Esophagus muscularis mucosa (tissue), 4 donors: ENCODE data around the gene GNG10. TPM values are rescaled to one million over a fixed set of nuclear protein-coding genes. Genes with fewer than 3 reads are reported as not detected.
"Not testable (repeated sequence)": the region's sequence is repeated elsewhere in the genome, so short reads cannot be mapped to it uniquely, and the experiment has no call there.

ENCODE experiments used
- DNase-seq: peaks from one replicate; pipeline ENCODE4 v3.0.0-alpha.2; 2017; ENCODE audit errors: extremely low spot score
- H3K27ac ChIP-seq, 4 donors: fragments of 200-600 bp; sonication (generic); replicated peaks in 1 of 4; 1 replicate in 3 of 4; 2 replicates in 1 of 4; pipeline ENCODE4 v1.5.1; 2016 to 2019; ENCODE audit warnings: mild to moderate bottlenecking in 1 of 4
- H3K27me3 ChIP-seq, 4 donors: fragments of 200-600 bp; sonication (generic); one replicate each; pipeline versions ENCODE4 v1.5.1 to v1.6.0; 2016 to 2019
- H3K36me3 ChIP-seq, 4 donors: fragments of 200-600 bp; sonication (generic); one replicate each; pipeline ENCODE4 v1.5.1; 2016 to 2019
- H3K4me1 ChIP-seq, 4 donors: fragments of 200-600 bp; sonication (generic); one replicate each; pipeline ENCODE4 v1.5.1; 2016 to 2019
- H3K4me3 ChIP-seq, 4 donors: fragments of 200-600 bp; sonication (generic); 1 replicate in 2 of 4; 2 replicates in 2 of 4; pipeline ENCODE4 v1.5.1; 2016 to 2019; ENCODE audit warnings: mild to moderate bottlenecking in 4 of 4, moderate library complexity in 1 of 4
- H3K9me3 ChIP-seq, 4 donors: fragments of 200-600 bp; sonication (generic); 1 replicate in 3 of 4; 2 replicates in 1 of 4; pipeline ENCODE4 v1.5.1; 2016 to 2019
- CTCF ChIP-seq, 3 experiments: fragments of 200-600 bp in 2 of 3; fragments of 450-650 bp in 1 of 3; sonication (generic) in 2 of 3; IDR thresholded peaks; one replicate each; pipeline ENCODE4 v1.5.1; 2017 to 2019; ENCODE audit warnings: antibody characterized with exemption in 3 of 3, mild to moderate bottlenecking in 2 of 3, moderate library complexity in 1 of 3
- EP300 ChIP-seq: sonication (generic); formaldehyde crosslinking; IDR thresholded peaks from one replicate; pipeline ENCODE4 v1.6.1; 2017; ENCODE audit warnings: antibody characterized with exemption
- POLR2A ChIP-seq: fragments of 450-650 bp; IDR thresholded peaks from one replicate; pipeline ENCODE4 v1.6.1; 2017; ENCODE audit warnings: antibody characterized with exemption, moderate library complexity, mild to moderate bottlenecking, low read depth
- POLR2AphosphoS5 ChIP-seq, 2 donors: sonication (generic); formaldehyde crosslinking; IDR thresholded peaks; one replicate each; pipeline ENCODE4 v1.6.1; 2017; ENCODE audit warnings: antibody characterized with exemption in 2 of 2
- WGBS: methylation state at CpG from one replicate; pipeline ENCODE4 v1.1.5; 2018; 5-methylcytosine and 5-hydroxymethylcytosine counted together
- intact Hi-C: fragments of 100-400 bp; cut with DNase I; formaldehyde crosslinking; loops from one replicate; pipeline ENCODE4 v1.15.1; 2023
- total RNA-seq, 4 donors: library from RNA; depleted of rRNA; stranded (reverse); fragments of >200 nt; gene quantifications; one replicate each; pipeline versions ENCODE4 v1.1.0 to v1.2.1, GENCODE V29; 2016

GNG10 gene
- total RNA-seq, 4 donors from 2014 or later = 28.4 to 94.3 (median 66.1) TPM

GRCh38 chr9:111662576-111663300 is 1.3 kb downstream of the GNG10 start:
- 40% methylated on average over 7 of the region's 7 CpGs for WGBS
- Histone ChIP-seq H3K4me1 (peaks cover 13 to 23% (median 19%) of the 10 kb centered on the region in 4 donors), H3K27ac (peak overlapping the region; percentile 75 to 88 (median 84))

GRCh38 chr9:111663301-111663823 is 2.0 kb downstream of the GNG10 start:
- TF ChIP-seq POLR2A (no peak), EP300 (no peak), POLR2AphosphoS5 (IDR thresholded peaks at IDR 0.05) (no peak), CTCF (IDR thresholded peaks at IDR 0.05) (no peak)
- H3K4me1 ChIP-seq = peaks cover 13 to 23% (median 19%) of the 10 kb centered on the region in 4 donors
- no peaks in the 10 kb centered on the region for H3K27me3 ChIP-seq
- peaks cover under 1 to 22% (median 15%) of the 10 kb centered on the region in 4 donors for H3K36me3 ChIP-seq
- no peak for DNase-seq
- WGBS = 83% methylated on average over 5 of the region's 5 CpGs
- H3K27ac ChIP-seq = no peak overlapping the region
- no peak overlapping the region for H3K4me3 ChIP-seq
- intact Hi-C loops = no loop called here
- H3K9me3 ChIP-seq = no peaks in the 10 kb centered on the region

More at GRCh38 chr9:111662576-111663300, 1.3 kb downstream of the GNG10 start:
- no peak for DNase-seq
- TF ChIP-seq EP300 (no peak), CTCF (IDR thresholded peaks at IDR 0.05) (no peak), POLR2A (no peak), POLR2AphosphoS5 (IDR thresholded peaks at IDR 0.05) (no peak)
- H3K4me3 ChIP-seq = peak overlapping the region; percentile 65 to 96 (median 83)
- peaks cover 0 to 16% (median 11%) of the 10 kb centered on the region in 4 donors for H3K36me3 ChIP-seq
- H3K9me3 ChIP-seq = no peaks in the 10 kb centered on the region
- intact Hi-C loops = no loop called here
- H3K27me3 ChIP-seq = no peaks in the 10 kb centered on the region

- WGBS = 75% methylated on average over 1 of the region's 1 CpG
- Histone ChIP-seq H3K27me3 (no peaks in the 10 kb centered on the region), H3K36me3 (peaks cover 20 to 43% (median 32%) of the 10 kb centered on the region in 4 donors), H3K4me3 (no peak overlapping the region), H3K4me1 (peaks cover 4 to 6% (median 5%) of the 10 kb centered on the region in 4 donors), H3K9me3 (no peaks in the 10 kb centered on the region), H3K27ac (no peak overlapping the region)
- no peak for TF ChIP-seq POLR2AphosphoS5 (IDR thresholded peaks at IDR 0.05)
- no peak for TF ChIP-seq CTCF (IDR thresholded peaks at IDR 0.05)
- TF ChIP-seq EP300 = no peak
- no peak for TF ChIP-seq POLR2A
- no peak for DNase-seq
- intact Hi-C loops = no loop called here
These were observed 6.7 kb downstream of the GNG10 start for GRCh38 chr9:111668026-111668573.

- H3K27me3 ChIP-seq, H3K4me3 ChIP-seq, H3K27ac ChIP-seq, intact Hi-C loops, H3K9me3 ChIP-seq, H3K4me1 ChIP-seq, DNase-seq: not testable (repeated sequence)
- WGBS = 86% methylated on average over 11 of the region's 11 CpGs
- peaks cover 20 to 43% (median 32%) of the 10 kb centered on the region in 4 donors for H3K36me3 ChIP-seq
These were observed 7.2 kb downstream of the GNG10 start for GRCh38 chr9:111668601-111669000.

GRCh38 chr9:111674319-111674718 is 12.9 kb downstream of the GNG10 start:
- 83% methylated on average over 2 of the region's 2 CpGs for WGBS
- no peaks in the 10 kb centered on the region for H3K9me3 ChIP-seq
- H3K4me1 ChIP-seq = no peaks in the 10 kb centered on the region
- H3K27me3 ChIP-seq = no peaks in the 10 kb centered on the region
- TF ChIP-seq EP300 (no peak), CTCF (IDR thresholded peaks at IDR 0.05) (no peak)
- H3K36me3 ChIP-seq = peaks cover 14 to 36% (median 27%) of the 10 kb centered on the region in 4 donors
- intact Hi-C loops = no loop called here
- no peak overlapping the region for H3K27ac ChIP-seq
- no peak overlapping the region for H3K4me3 ChIP-seq
- DNase-seq = no peak
